ENCODE results near the gene AASS. TPM values are rescaled to one million over a fixed set of nuclear protein-coding genes. Genes with fewer than 3 reads are reported as not detected.

The AASS gene
- total and polyA plus RNA-seq, 5 experiments from 2014 or later: 1.4 to 5.1 (median 1.9) TPM

DNA sequence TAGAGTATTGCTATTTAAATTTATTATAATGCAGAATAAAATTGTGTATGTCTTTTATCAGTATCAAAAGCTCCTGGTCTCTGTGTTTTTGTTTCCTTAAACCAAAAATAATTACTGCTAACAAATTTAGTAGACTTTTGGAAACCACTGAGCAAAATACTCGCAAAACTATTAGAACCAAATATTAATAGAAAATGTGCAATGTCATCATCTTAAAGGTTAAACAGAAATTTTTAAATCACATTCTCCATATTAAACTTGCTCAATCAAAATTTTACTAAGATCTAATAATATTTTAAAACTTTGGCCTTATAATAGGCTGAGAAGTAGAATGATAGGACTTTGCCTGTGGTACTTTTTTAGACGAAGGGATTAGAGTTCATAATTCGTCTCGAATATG lies 48.4 kb downstream of the AASS start:
- H3K27ac Mint-ChIP-seq: no peak overlapping the region
- peaks cover 0 to 6% (median 5%) of the 10 kb centered on the region in 3 donors for H3K36me3 Mint-ChIP-seq
- no peaks in the 10 kb centered on the region for H3K27me3 Mint-ChIP-seq
- POLR2A ChIA-PET: no interaction called here
- no peak for DNase-seq
- H3K9me3 Mint-ChIP-seq: peaks cover 0 to 6% (median 0%) of the 10 kb centered on the region in 9 donors
- no peak overlapping the region for H3K4me3 Mint-ChIP-seq
- no peak for ATAC-seq
- H3K4me1 Mint-ChIP-seq: peaks cover 0 to 3% (median 0%) of the 10 kb centered on the region in 4 donors

- Mint-ChIP-seq H3K27me3 (no peaks in the 10 kb centered on the region), H3K9me3 (no peaks in the 10 kb centered on the region), H3K4me3 (no peak overlapping the region), H3K27ac (no peak overlapping the region), H3K36me3 (no peaks in the 10 kb centered on the region), H3K4me1 (peaks cover 0 to 3% (median 0%) of the 10 kb centered on the region in 4 donors)
- POLR2A ChIA-PET: no interaction called here
- no peak for DNase-seq
- no peak for ATAC-seq
Measured at GRCh38 chr7:122094549-122094948, 49.5 kb downstream of the AASS start.

- H3K27ac Mint-ChIP-seq: peak overlapping the region in 1 of 10 donors; percentile 11
- POLR2A ChIA-PET: no interaction called here
- no peaks in the 10 kb centered on the region for H3K9me3 Mint-ChIP-seq
- H3K27me3 Mint-ChIP-seq: no peaks in the 10 kb centered on the region
- peak in 1 of 2 donors; percentile 40 for ATAC-seq
- peak in 8 of 10 donors; percentile 9 to 67 (median 34) for DNase-seq
- H3K4me1 Mint-ChIP-seq: peaks cover 0 to 3% (median 0%) of the 10 kb centered on the region in 4 donors
- H3K36me3 Mint-ChIP-seq: no peaks in the 10 kb centered on the region
- H3K4me3 Mint-ChIP-seq: no peak overlapping the region
Measured at GRCh38 chr7:122092964-122093797, 50.9 kb downstream of the AASS start.

- Mint-ChIP-seq H3K9me3 (peaks cover 0 to 4% (median 0%) of the 10 kb centered on the region in 9 donors), H3K36me3 (peaks cover 5 to 21% (median 9%) of the 10 kb centered on the region in 3 donors), H3K27me3 (no peaks in the 10 kb centered on the region), H3K27ac (no peak overlapping the region), H3K4me3 (no peak overlapping the region), H3K4me1 (no peaks in the 10 kb centered on the region)
- POLR2A ChIA-PET: no interaction called here
- DNase-seq (no peak), ATAC-seq (no peak)
Measured at GRCh38 chr7:122082670-122083069, 61.4 kb downstream of the AASS start.

GRCh38 chr7:122082160-122082559 lies 61.9 kb downstream of the AASS start:
- H3K27me3 Mint-ChIP-seq: no peaks in the 10 kb centered on the region
- H3K36me3 Mint-ChIP-seq: peaks cover 5 to 26% (median 9%) of the 10 kb centered on the region in 3 donors
- POLR2A ChIA-PET: no interaction called here
- no peak overlapping the region for H3K4me3 Mint-ChIP-seq
- H3K4me1 Mint-ChIP-seq: no peaks in the 10 kb centered on the region
- DNase-seq: no peak
- no peak overlapping the region for H3K27ac Mint-ChIP-seq
- H3K9me3 Mint-ChIP-seq: peaks cover 0 to 6% (median 0%) of the 10 kb centered on the region in 9 donors
- no peak for ATAC-seq

DNA sequence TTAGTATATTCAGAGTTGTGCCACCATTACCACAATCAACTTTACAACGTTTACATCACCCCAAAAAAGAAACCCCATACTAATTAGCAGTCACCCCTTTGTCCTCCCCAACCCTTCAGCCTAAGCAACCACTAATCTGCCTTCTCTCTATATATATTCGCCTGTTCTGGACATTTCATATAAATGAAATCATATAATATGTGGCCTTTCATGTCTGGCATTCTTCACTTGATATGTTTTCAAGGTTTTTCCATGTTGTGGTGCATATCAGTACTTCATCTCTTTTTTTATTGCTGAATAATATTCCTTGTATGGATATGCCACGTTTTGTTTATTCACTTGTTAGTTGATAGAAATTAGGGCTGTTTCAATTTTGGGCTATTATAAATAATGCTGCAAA lies 70.4 kb downstream of the AASS start:
- ATAC-seq (no peak), DNase-seq (no peak)
- Mint-ChIP-seq H3K4me3 (no peak overlapping the region), H3K27ac (no peak overlapping the region), H3K36me3 (peaks cover 3 to 28% (median 9%) of the 10 kb centered on the region in 3 donors), H3K9me3 (peaks cover 0 to 15% (median 2%) of the 10 kb centered on the region in 9 donors), H3K4me1 (no peaks in the 10 kb centered on the region), H3K27me3 (no peaks in the 10 kb centered on the region)
- POLR2A ChIA-PET: no interaction called here

GRCh38 chr7:122072924-122073599 lies 71.0 kb downstream of the AASS start:
- no peak for ATAC-seq
- POLR2A ChIA-PET: no interaction called here
- Mint-ChIP-seq H3K27ac (no peak overlapping the region), H3K27me3 (no peaks in the 10 kb centered on the region), H3K4me3 (no peak overlapping the region), H3K36me3 (peaks cover 0 to 25% (median 8%) of the 10 kb centered on the region in 3 donors), H3K9me3 (peaks cover 0 to 15% (median 2%) of the 10 kb centered on the region in 9 donors), H3K4me1 (no peaks in the 10 kb centered on the region)
- DNase-seq: no peak

DNA sequence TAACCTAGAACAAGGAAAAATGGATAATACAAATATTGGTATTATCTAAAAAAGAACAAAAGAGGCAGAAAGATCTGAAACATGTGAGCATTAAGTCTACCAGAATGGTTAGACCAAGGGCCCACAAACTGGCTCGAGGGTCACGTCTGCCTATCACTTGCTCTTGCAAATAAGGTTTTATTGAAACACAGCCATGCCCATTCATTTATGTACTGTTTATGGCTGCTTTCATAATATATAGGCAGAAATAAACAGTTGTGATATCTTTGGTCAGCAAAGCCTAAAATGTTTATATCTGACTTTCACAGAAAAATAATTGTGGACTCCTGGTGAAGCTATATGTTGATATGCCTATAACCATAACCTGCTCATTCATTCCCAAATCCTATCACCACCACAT lies 71.8 kb downstream of the AASS start:
- POLR2A ChIA-PET: no interaction called here
- Mint-ChIP-seq H3K36me3 (peaks cover 0 to 17% (median 6%) of the 10 kb centered on the region in 3 donors), H3K27me3 (no peaks in the 10 kb centered on the region)

DNA sequence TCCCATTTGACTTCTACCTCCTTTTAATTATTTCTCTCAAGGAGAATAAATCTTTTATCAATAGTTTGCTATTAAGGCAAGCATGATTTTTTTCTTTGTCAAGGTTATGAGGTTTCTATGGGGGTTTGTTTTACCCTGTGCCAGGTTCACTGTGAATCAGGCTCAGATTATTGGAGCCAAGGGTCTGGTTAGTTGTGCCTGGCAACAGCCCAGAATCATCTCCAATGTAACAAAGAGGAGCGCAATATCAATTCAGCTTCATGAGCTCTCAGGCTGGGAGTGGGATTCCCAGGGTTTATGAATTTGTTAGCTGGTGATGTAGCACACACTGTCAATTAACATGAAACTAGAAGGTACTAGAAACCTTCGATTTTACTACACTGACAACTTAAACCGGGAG lies 73.2 kb downstream of the AASS start:
- Mint-ChIP-seq H3K4me1 (no peaks in the 10 kb centered on the region), H3K27ac (no peak overlapping the region), H3K4me3 (no peak overlapping the region), H3K9me3 (peaks cover 0 to 15% (median 2%) of the 10 kb centered on the region in 9 donors), H3K36me3 (peaks cover 0 to 3% (median 2%) of the 10 kb centered on the region in 3 donors), H3K27me3 (no peaks in the 10 kb centered on the region)
- DNase-seq (no peak), ATAC-seq (no peak)
- POLR2A ChIA-PET: no interaction called here

More for the DNA sequence above, 71.8 kb downstream of the AASS start:
- H3K27ac Mint-ChIP-seq: no peak overlapping the region
- DNase-seq (no peak), ATAC-seq (no peak)
- H3K4me3 Mint-ChIP-seq: no peak overlapping the region
- H3K4me1 Mint-ChIP-seq: no peaks in the 10 kb centered on the region
- peaks cover 0 to 15% (median 2%) of the 10 kb centered on the region in 9 donors for H3K9me3 Mint-ChIP-seq

DNA sequence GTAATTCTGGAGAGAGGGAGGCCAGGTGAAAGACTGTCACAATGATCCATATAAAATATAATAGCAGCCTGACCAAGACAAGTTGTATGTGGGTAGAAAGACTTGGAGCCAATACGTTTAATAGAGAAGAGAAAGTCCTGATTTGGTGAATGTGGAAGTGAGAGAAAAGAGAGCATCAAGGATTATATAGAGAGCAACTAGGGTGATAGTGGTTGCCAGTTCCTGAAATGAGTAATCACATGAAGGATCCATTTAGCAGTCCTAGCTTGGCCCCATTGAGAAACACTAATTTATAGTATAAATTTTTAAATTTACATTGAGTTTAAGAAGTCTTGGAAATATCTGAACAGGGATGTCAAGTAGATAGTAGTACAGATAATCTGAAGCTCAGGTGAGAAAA lies 74.0 kb downstream of the AASS start:
- no peak overlapping the region for H3K27ac Mint-ChIP-seq
- no peaks in the 10 kb centered on the region for H3K4me1 Mint-ChIP-seq
- POLR2A ChIA-PET: no interaction called here
- no peak overlapping the region for H3K4me3 Mint-ChIP-seq
- no peak for DNase-seq
- no peak for ATAC-seq
- peaks cover 0 to 15% (median 0%) of the 10 kb centered on the region in 9 donors for H3K9me3 Mint-ChIP-seq
- no peaks in the 10 kb centered on the region for H3K36me3 Mint-ChIP-seq
- H3K27me3 Mint-ChIP-seq: no peaks in the 10 kb centered on the region

GRCh38 chr7:122068999-122069398 lies 75.0 kb downstream of the AASS start:
- H3K9me3 Mint-ChIP-seq: peaks cover 0 to 15% (median 0%) of the 10 kb centered on the region in 9 donors
- no peak overlapping the region for H3K27ac Mint-ChIP-seq
- no peak overlapping the region for H3K4me3 Mint-ChIP-seq
- POLR2A ChIA-PET: no interaction called here
- no peak for ATAC-seq
- no peak for DNase-seq
- no peaks in the 10 kb centered on the region for H3K36me3 Mint-ChIP-seq
- no peaks in the 10 kb centered on the region for H3K27me3 Mint-ChIP-seq
- H3K4me1 Mint-ChIP-seq: no peaks in the 10 kb centered on the region

DNA sequence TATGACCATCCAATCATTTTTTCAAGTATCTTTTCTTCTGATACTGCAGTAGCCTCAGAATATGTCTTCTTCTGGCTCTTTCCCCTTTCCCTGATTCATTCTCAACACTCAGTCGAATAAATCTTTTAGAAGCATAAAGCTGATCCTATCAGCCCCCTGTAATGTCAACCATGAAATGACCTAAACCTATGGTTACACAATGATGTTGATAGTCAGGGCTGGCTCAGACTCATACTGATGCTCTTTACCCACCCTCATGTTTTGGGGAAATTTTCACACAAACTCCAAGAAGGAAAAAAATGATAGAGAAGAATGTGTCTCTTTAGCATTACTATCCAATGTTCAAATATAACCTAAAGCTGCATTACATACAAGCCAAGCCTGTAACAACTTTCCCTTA lies 76.0 kb downstream of the AASS start:
- Mint-ChIP-seq H3K9me3 (peaks cover 0 to 15% (median 0%) of the 10 kb centered on the region in 9 donors), H3K4me3 (no peak overlapping the region), H3K27me3 (no peaks in the 10 kb centered on the region), H3K36me3 (no peaks in the 10 kb centered on the region), H3K4me1 (no peaks in the 10 kb centered on the region), H3K27ac (no peak overlapping the region)
- no peak for ATAC-seq
- no peak for DNase-seq
- POLR2A ChIA-PET: no interaction called here

- H3K4me3 Mint-ChIP-seq: no peak overlapping the region
- ATAC-seq (no peak), DNase-seq (no peak)
- POLR2A ChIA-PET: no interaction called here
- no peaks in the 10 kb centered on the region for H3K36me3 Mint-ChIP-seq
- H3K9me3 Mint-ChIP-seq: peaks cover 0 to 15% (median 0%) of the 10 kb centered on the region in 9 donors
- H3K27me3 Mint-ChIP-seq: no peaks in the 10 kb centered on the region
- H3K27ac Mint-ChIP-seq: no peak overlapping the region
- H3K4me1 Mint-ChIP-seq: no peaks in the 10 kb centered on the region
Measured at GRCh38 chr7:122067077-122067476, 77.0 kb downstream of the AASS start.
